GM18870 (cell line): ENCODE results near the gene CDK14.
A peak's percentile ranks its signal among the peaks of the same experiment; 100 is the strongest.
"Not testable (repeated sequence)": the region's sequence is repeated elsewhere in the genome, so short reads cannot be mapped to it uniquely, and the experiment has no call there.

ENCODE experiments used
- ATAC-seq: cut with Tn5 transposase; IDR thresholded peaks from one replicate; pipeline ENCODE4 v1.9.1; 2021; ENCODE audit warnings: moderate library complexity; ENCODE audit not compliant: unreplicated experiment

CDK14 gene

GRCh38 chr7:90777041-90777440 is 180.9 kb downstream of the CDK14 start:
- peak; percentile 98 for ATAC-seq

- ATAC-seq: no peak
These were observed 181.3 kb downstream of the CDK14 start for GRCh38 chr7:90777465-90777864.

- ATAC-seq: no peak
These were observed 181.8 kb downstream of the CDK14 start for GRCh38 chr7:90777886-90778285.

DNA sequence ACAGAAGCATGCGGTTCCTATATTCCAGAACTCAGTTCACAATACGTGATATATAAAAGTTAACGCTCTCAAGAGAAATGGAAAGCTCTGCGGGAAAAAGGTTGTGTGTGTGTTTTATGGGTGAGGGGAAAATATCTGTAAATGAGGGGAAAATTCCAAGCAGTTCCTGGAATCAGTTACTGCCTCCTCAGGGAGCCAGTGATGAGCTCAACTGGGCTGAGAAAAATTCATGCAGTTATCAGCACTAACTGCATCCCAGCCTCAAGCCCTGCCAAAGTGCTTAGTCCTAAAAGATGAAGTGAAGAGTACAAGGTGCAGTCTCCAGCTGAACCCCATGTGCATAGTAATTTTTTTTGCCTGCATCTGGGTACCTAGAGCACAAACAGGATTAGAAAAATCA is 191.9 kb downstream of the CDK14 start:
- ATAC-seq: no peak

DNA sequence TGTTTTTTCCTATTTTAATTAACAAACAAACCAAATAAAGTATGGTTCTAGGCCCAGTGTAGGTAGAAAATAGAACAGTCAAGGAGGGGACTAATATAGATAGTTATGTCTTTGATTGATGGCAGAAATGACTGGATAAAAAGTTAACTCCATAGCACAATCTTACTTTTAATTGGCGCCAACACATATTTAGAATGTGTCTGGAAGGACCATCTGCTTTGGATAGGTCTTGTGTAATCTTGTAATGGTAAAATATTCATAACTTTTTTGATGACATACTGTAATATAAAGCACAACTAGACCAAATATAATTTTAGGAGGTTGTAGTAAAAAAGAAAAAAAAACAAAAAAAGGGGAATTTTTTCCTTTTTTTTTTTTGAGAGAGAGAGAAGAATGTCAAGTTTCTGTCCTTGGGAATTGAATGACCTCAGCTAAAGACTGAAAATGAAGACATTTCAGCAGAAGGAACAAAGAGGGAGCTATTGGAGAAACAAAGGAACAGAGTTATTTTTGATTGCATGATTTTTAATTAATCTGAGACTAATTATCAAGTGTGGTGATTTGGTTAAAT is 193.7 kb downstream of the CDK14 start:
- no peak for ATAC-seq

- no peak for ATAC-seq
These were observed 195.5 kb downstream of the CDK14 start for GRCh38 chr7:90791596-90791995.

GRCh38 chr7:90792301-90792700 is 196.2 kb downstream of the CDK14 start:
- ATAC-seq: no peak

- ATAC-seq: not testable (repeated sequence)
These were observed 198.1 kb downstream of the CDK14 start for GRCh38 chr7:90794234-90794633.

DNA sequence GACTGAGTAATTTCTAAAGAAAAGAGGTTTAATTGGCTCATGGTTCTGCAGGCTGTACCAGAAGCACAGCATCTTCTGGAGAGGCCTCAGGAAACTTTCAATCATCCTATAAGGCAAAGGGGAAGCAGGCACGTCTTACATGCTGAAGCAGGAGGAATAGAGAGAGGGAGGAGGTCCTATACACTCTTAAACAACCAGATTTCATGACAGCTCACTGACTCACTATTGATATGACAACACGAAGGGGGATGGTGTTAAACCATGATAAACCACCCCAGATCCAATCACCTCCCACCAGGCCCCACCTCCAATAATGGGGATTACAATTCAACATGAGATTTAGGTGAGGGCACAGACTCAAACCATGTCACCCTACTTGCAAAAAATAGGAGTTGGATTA is 201.5 kb downstream of the CDK14 start:
- no peak for ATAC-seq

GRCh38 chr7:90804370-90804769 is 208.2 kb downstream of the CDK14 start:
- ATAC-seq: no peak

DNA sequence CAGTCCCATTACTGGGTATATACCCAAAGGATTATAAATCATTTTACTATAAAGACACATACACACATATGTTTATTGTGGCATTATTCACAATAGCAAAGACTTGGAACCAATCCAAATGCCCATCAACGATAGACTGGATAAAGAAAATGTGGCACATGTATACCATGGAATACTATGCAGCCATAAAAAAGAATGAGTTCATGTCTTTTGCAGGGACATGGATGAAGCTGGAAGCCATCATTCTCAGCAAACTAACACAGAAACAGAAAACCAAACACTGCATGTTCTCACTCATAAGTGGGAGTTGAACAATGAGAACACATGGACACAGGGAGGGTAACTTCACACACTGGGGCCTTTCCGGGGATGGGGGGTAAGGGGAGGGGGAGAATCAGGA is 219.4 kb downstream of the CDK14 start:
- ATAC-seq: not testable (repeated sequence)

DNA sequence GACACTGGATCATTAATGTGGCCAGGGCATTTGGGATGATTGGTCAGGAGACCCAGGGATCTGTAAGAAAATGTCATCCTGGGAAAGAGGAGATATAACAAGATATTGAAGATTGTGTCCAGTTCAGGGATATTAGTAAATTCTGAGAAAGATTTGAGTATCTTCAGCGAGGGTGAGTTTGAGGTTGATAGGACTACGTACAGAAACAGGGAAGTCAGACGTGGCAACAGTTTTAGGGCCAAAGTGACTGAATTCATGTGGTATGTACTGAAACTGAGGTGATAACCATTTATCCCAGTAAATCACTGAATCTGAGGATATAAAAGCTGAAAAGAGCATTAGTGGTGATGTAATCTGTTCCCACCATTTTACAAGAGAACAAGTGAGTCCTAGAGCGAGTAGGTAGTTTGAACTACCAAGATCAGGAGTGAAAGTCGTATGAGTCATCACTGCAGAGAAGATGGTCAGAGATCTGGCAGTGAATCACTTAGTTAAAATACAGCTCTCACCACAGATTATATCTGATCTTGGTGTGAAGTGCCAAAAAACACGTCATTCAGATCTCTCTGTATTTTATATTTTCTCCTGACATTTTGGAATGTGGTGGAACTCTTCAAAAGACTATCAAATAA is 220.5 kb downstream of the CDK14 start:
- peak; percentile 100 for ATAC-seq

- no peak for ATAC-seq
These were observed 221.0 kb downstream of the CDK14 start for GRCh38 chr7:90817151-90817550.

- ATAC-seq: no peak
These were observed 221.7 kb downstream of the CDK14 start for GRCh38 chr7:90817846-90818245.

GRCh38 chr7:90818341-90818740 is 222.2 kb downstream of the CDK14 start:
- no peak for ATAC-seq

DNA sequence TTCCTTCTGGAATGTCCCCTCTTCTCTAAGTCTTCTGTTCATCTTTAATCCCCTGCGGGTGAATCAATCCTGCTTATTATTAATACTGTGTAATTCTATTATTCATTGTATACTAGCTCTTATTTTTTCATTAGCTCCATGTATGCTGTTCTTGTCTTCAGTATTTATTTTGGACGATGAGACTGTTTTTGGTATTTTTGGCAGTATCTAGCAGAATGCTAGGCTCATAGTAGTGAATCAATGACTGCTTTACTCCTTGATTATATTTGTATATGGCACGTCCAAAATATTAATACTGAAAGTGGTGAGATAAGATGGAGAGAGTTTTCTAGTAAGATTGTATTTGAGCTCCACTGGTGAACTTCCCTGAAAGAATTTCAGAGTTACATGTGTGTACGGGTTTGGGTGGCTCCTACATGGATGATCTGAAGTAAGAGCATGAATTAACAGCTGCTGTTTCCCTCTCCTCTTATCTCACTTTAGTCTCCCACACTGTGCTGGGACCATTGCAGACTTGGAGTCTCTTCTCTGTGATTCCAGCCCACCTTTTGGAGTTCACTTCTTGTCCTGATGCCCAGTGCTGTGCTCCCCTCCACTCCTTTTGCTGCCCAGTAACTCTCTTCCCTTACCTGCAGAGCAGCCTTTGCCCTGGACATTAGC is 226.0 kb downstream of the CDK14 start:
- no peak for ATAC-seq

- no peak for ATAC-seq
These were observed 228.5 kb downstream of the CDK14 start for GRCh38 chr7:90824386-90825307.

DNA sequence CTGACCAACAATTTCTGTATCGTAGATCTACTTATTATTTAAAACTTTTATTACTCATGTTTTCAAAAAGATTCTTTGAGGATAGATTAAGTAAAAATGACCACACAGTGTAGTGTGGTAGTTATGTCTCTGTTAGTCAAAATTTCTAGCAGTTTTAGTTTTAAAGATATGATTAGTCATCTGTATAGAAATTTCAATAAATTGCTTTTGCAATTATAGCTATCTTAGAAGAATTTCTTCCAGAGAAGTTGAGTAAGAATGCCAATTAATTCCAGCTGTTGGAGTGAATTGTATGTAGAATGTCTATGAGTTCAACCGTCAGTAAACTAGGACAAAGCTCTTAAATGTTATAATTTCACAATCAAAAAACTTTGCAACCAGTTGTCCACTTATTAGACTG is 229.7 kb downstream of the CDK14 start:
- ATAC-seq: no peak

GRCh38 chr7:90828601-90829000 is 232.5 kb downstream of the CDK14 start:
- ATAC-seq: no peak

GRCh38 chr7:90830308-90830707 is 234.2 kb downstream of the CDK14 start:
- ATAC-seq: no peak

GRCh38 chr7:90832726-90833125 is 236.6 kb downstream of the CDK14 start:
- no peak for ATAC-seq
